Activated CD4-positive, CD25-positive, alpha-beta regulatory T cell treated with anti-CD3 and anti-CD28 coated beads, Interleukin-2, amount 50 U/mL, for 72 hours (primary cell): Measurements from ENCODE around the gene DRICH1.
"Not testable (repeated sequence)": the region's sequence is repeated elsewhere in the genome, so short reads cannot be mapped to it uniquely, and the experiment has no call there.

Experiments
- DNase-seq: peaks from one replicate; pipeline ENCODE4 v3.0.0; 2021

The DRICH1 gene

DNA sequence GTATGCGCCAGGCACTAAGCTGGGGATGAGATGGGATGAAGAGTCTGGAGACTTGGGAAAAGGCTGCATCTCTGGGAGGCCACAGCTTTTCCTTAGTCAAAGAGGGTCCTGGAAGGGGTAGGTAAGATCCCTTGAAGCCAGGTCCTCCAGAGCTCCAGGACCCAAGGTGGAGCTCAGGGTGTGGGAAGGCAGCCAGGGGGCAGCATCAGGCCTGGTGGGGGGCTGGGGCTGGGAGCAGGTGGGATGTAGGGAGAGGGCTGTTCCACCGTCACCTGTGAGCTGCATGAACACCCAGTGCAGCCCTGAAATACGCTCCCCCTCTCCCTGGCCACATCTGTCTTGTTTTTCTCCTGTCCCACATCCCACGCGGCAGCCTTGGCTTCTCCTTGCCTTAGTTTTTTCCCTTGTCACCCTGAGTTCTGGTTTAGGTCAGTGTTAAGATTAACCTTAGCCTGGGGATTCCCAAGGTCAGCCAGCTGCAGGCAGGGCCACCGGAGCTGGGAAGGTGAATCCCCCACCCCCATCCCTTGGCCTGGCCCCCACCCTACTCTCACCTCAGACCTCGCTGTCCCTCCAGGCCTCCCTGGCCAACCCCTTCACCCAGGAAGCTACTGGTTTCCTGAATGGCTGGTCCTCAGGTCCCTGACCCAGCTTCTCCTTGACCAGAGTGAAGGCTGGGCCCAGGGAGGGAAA is 34.4 kb downstream of the DRICH1 start:
- DNase-seq: not testable (repeated sequence)

DNA sequence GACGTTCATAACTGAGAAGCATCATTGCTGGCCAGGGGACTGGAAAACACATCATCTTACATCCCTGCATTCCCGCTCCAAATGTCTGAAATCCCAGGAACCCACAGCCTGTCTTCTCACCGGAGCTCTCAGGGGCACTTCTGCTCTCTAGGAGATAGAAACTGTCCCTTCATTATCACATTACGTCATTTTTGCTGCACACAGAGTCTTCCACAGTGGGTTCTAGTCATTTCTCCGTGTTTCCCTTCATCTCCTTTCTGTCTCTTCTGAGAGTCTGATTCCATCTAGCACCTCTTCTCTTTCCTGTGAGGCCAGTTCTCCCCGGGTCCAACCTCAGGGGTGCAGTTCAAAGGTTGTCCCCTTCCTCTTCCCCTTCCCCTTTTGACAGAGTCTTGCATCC is 36.2 kb downstream of the DRICH1 start:
- DNase-seq: not testable (repeated sequence)

DNA sequence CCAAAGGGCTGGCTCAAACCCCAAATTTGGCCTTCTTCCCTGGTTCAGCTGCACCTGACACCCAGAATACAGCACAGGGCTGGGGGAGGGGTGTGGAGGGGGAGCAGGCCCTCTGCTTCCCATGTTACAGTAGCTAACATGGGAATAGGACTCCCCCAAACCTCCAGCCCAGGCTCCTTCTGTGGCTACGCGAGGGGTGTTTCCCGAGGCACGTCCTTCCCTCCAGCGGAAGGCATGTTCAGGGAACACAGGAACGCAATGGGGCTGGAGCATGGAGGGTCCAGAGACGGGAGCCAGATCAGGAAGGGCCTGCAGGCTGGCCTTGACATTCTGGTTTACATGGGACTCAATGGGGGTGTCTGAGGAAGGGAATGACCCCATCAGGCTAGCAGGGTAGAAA is 40.3 kb downstream of the DRICH1 start:
- DNase-seq: no peak

DNA sequence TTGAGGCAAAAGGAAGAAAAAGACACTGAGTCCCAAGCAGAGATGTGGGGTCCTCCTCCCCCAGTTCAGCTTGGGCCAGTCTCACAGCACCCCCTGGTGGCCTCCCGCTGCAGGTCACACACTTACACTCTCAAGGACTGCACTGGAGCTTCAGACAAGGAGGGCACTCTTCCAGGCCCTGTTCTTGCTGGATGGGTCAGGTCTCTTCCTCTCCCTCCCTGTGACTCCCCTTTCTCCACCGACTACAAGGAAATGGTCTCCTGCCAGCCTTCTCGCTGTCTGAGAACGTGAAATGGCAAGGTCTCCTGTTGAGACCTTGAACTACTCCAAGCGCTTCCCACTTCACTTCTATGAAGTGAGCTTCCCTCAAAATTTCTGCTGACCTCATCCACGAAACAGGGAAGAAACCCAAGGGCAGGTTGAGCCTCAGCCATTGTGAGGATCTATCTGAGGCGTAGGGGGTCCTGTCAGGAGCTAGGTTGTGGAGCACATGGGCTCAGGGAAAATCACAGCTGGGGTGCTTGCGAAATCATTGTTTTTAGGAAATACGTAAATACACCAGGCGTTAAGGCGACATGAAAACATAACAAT is 40.8 kb downstream of the DRICH1 start:
- peak; percentile 53 for DNase-seq

DNA sequence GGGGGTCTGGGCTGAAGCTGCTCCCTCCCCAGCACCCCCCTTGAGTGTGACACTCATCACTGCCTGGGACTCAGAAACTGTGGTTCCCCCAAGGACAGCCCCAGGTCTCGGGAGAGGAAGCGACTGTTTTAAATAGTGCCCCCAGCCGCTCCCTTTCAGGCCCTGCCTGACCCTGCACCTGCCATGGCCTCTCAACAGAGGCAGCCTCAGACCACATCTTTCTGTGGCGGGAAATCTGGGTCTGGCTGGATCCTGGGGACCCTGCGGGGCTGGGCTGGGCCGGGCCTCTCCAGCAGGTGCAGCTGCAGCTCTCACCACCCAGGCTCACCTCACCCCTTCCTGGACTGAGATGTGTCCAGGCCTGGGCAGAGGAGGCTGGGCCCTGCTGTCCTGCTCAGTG is 48.3 kb downstream of the DRICH1 start:
- DNase-seq: no peak

DNA sequence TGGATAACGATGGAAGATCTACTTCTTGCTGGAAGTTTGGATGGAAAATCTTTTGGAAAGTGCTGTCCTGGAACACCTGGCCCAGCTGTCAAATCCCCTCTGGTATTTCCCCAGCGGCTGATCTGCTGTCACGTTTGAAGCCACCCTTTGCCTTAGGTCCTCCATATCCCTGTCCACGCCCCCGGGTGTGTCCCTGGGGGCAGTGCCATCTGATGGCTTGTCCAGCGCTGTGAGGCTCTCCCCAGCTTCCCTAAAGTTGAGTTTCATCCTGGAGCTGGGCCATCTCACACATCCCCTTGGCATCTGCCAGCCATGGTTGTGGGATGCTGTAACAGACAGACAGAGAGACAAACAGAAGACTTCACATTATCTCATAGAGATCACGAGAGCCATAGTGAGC is 49.0 kb downstream of the DRICH1 start:
- DNase-seq: no peak

DNA sequence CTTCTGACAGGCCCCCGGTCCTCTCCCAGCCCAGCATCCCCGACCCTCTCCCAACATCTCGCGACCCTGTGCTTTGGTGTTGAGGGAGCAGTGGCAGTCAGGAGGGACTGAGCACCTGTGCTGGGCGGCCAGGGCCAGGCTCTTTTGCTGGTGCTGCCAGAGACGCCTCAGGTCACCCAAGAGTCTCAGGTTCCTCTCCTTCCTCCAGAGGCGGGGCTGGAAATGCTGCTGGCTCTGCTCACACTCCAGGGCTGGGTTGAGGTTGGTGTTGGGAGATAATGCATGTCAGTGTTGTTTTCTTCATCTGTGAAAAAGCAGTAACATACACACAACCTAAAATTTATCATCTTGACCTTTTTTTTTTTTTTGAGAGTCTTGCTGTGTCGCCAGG is 50.9 kb downstream of the DRICH1 start:
- no peak for DNase-seq

DNA sequence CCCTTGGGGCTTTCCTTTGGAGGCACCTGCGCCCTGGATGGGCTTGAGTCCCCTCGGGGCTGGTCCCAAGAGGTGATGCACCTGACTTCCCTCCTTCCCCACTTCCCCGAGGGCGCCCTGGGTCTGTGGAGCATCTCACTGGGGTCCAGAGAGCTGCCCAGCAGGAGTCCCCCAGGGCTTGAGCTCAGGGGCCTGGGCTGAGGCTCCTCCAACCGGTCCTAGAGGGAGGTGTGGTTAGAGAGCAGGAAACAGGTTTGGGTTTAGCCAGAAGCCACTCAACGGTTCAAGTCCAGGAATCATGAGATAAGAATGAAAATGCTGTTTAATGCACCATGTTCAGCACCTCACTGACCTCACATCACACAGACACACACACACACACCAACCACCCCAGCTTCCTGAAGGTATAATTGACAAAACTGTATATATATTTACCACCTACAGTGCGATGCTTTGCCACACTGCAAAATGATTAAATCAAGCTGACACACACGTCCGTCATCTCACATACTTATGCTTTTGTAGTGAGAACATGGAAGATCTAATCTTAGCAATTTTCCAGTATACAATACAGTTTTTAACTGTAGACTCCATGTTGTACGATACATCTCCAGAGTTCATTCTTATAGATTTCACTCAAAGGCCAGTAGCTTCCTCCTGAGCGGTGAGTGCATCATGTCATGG is 51.4 kb downstream of the DRICH1 start:
- DNase-seq: no peak

DNA sequence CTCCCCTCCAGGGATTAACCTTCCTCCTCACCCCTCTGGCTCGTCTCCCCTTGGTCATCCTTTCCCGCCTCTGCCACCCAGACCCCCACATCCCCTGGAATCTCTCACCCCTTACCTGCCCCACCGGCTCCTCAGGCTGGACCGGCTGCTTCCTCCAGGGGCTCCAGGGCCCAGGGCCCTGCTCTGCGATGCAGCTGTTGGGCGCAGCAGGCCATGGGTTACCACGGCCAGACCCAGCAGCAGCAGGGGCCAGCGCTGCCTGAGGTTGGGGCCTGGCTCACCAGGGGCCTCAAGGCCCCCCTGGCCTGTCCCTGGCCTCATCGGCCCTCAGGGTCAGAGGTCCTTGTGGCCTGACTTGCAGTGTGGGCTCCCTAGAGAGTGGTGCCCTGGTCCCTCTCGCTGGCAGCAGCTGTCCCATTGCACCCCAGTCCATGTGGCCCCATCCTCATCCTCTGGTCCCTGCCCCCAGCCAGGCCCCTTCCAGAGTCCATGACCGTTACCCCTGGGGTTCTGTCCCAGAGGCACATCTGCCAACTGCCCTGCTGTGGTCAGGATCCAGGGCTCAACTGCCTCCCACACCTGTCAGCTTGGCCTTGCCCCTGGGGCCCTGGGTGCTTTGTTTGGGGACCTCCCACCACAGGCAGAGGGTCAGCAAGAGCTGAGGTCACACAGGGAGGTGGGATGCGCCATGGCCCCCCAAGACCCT is 52.1 kb downstream of the DRICH1 start, which contains the start of gene IGLL1:
Gene IGLL1 (minus strand): TSS at position 421 of the 706 bp plus-strand sequence. CDS start 100 bp downstream, at position 321.
- DNase-seq: no peak

DNA sequence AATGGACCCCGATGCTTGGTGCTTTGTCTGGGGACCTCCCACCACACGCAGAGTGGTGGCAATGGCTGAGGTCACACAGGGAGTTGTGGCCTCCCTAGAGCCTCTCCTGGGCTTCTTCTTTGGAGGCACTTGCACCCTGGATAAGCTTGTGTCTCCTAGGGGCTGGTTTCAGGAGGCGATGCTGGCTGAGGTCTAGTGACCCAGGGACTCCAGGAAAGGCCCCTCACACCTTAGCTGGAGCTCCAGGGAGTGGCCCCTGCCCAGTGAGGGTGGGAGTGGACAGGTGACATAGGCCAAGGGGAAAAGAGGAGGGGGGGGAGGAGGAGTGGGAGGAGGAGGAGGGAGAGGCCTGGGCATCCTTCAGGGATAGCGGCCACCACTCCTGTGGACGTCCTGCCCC is 52.8 kb downstream of the DRICH1 start:
- DNase-seq: no peak

DNA sequence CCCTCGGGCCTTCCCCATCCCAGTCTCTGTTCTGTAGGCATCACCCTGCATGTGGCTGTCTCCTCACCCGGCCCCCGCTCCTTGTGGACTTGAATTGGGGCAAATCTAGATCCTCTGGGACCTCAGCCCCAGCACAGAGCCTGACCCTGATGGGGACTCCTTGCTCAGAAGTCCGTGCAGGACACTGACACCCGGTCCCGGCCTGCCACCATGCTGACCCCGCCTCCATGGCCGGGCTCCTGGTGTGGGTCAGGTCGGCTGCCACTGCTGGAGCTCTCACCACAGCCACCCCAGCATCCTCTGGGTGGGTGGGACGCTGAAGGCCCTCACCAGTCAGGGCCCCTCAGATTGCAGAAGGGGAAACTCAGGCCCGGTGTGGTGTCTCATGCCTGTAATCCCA is 53.8 kb downstream of the DRICH1 start:
- DNase-seq: no peak

DNA sequence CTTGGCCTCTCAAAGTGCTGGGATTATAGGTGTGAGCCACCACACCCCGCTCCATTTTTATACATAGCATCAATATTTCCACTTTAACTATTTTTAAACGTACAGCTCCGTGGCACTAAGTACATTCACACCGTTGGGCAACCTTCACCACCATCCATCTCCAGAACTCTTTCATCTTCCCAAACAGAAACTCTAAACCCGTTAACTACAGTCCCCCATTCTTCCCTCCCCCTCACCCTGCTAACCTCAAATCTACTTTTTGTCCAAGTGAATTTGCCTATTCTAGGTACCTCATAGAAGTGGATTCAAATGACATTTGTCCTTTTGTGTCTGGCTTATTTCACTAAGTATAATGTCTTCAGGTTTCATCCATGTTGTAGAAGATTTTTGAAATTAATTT is 55.4 kb downstream of the DRICH1 start:
- no peak for DNase-seq

DNA sequence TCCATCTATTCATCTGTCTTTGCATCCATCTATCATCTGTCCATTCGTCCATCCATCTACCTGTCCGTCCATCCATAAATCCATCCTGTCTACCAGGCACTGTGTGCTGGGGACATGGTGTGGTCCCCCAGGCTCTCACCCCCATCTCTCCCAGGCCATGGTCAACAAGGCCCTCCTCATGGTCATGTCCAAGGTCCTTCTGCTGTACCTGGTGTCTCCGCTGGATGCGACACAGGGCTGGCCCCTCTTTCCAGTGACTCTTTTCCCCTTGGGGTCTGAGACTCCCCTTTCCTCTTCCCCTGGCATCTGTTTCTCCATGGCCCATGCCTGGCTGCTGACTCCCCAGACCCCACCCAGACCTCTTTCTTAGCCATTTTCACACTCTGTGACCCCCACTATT is 56.5 kb downstream of the DRICH1 start:
- no peak for DNase-seq

DNA sequence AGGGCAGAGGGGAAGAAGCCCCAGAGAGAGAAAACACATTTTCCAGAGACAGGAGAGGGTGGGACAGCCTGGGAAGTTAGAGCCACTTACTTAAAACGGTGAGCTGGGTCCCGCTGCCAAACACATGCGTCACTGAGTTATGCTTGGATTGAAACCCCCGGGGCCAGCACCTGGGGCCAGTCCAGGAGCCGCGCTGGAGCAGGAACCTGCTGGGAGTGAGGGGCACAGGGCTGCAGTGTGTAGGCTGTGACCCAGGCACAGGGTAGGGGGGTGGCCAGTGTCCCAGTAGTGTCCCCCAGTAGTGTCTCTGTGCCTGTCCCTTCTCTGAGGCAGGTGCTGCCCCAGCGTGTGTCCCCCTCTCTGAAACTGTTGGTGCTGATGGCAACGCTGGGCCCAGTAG is 57.2 kb downstream of the DRICH1 start:
- DNase-seq: no peak

DNA sequence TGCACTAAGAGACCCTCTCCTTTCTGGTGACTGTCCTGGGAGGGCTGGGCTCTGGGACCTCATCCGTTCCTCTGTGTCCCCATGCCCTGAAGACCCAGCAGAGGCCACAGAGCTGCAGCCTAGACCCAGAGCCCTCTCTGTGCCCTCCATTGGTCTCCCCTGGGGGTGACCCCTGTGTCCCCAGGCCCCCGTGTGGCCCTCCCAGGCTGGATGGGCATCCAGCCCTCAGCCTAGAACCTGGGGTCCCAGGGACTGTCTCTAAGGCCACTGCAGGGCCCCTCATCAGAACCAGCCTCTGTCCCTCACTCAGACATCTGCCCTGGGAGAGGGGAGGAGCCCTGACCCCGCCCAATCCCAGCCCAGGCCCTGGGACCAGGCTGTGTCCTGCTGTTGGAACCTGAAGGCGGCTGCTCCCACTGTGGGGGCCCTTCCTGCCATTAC is 57.7 kb downstream of the DRICH1 start:
- DNase-seq: no peak

DNA sequence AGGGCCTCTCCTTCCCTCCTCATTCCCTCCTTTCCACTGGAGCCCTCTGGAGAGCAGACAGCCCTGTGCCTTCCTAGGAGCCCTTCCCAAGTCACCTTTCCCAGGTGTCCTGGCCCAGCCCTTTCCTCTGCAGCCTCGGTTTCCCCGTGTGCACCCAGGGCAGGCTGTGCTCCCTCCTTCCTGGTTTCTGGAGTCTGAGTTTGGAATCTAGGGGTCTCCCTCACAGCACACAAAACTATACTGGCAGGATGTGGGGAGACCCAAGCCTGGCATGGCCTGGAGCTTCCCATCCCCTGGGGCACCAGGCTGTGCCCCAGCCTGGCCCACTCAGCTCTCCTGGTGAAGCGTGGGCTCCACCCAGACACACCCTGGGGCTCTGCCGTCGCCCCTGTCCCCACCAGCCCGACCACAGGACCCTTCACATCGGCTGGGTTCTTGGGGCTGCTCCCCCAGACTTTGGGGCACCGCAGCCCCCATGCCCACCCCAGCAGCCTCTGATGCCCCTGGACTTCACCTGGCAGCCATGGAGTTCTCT is 58.4 kb downstream of the DRICH1 start:
- DNase-seq: not testable (repeated sequence)

DNA sequence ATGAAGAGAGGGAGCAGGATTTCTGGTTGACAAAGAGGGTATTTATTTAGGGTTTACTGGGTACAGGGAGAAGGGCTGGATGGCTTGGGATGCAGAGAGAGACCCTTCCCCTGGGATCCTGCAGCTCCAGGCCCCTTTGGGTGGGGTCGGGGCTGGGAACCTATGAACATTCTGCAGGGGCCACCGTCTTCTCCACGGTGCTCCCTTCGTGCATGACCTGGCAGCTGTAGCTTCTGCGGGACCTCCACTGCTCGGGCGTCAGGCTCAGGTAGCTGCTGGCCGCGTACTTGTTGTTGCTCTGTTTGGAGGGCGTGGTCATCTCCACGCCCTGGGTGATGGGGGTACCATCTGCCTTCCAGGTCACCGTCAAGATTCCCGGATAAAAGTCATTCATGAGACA is 59.0 kb downstream of the DRICH1 start:
- not testable (repeated sequence) for DNase-seq

DNA sequence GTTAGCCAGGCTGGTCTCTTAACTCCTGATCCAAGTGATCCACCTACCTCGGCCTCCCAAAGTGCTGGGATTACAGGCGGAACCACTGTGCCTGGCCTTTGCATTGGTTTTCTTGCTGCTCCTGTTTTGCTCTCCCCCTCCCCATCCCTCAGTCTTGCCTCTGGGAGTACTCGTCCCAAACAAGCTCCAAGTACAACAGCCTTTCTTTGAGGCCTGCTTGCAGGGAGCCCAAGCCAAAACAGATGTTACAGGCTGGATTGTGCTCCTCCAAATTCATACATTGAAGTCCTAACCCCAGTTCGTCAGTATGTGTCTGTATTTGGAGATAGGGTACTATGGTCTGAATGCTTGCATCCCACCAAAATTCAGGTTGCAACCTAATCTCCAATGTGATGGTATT is 60.6 kb downstream of the DRICH1 start:
- DNase-seq: no peak

DNA sequence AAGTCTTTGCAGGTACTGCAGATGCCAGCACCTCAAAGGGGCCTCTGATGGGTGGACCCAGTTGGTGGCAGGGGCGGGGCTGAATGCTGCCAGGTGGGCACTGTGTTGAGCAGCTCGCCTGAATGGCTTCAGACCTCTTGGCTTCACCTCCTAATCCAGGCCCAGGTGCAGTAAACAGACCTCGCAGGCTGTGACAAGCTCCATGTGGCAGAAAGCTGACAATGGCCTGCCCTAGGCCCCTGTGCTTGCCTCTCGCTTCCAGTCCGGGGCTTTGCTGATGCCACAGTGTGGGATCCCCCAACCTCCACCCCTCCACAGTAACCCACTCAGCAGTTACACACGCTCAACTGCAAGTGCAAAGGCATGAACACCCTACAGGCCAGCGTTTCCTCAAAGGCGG is 61.4 kb downstream of the DRICH1 start:
- DNase-seq: no peak

DNA sequence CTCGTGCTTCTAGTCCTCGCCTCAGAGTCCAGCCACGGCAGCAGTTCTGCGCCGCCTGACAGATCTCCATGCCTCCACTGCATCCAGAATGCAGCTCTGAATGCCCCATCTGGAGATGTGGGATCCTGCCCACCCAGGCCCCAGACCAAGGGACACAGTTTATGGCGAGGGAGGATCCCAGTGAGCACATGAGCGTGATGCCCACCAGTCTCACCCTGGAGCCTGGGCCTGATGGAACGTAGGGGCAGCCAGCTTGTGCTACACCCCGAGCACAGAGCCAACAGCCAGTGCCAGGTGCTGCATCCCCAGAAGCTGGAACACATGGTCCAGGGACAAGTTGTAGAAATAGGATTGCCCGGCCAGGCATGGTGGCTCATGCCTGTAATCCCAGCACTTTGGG is 62.4 kb downstream of the DRICH1 start:
- DNase-seq: no peak

DNA sequence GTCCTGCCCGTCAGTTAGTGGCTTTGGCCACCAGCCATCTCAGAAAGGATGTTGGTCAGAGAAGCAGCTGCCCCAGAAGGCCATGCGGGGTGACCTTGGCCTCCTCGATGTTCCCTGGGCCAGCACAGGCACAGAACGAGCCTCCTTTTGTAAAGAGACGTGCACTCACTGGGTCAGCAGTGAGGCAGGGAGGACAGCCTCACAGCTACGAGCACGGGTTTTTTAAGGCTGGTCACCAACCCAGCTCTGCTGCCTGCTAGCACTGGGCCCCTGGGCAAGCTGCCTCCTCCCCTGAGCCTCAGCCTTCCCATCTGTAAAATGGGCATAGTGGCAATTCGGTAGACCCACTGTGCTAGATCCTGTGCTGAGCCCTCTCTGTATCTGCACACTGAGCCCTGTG is 62.8 kb downstream of the DRICH1 start:
- no peak for DNase-seq

DNA sequence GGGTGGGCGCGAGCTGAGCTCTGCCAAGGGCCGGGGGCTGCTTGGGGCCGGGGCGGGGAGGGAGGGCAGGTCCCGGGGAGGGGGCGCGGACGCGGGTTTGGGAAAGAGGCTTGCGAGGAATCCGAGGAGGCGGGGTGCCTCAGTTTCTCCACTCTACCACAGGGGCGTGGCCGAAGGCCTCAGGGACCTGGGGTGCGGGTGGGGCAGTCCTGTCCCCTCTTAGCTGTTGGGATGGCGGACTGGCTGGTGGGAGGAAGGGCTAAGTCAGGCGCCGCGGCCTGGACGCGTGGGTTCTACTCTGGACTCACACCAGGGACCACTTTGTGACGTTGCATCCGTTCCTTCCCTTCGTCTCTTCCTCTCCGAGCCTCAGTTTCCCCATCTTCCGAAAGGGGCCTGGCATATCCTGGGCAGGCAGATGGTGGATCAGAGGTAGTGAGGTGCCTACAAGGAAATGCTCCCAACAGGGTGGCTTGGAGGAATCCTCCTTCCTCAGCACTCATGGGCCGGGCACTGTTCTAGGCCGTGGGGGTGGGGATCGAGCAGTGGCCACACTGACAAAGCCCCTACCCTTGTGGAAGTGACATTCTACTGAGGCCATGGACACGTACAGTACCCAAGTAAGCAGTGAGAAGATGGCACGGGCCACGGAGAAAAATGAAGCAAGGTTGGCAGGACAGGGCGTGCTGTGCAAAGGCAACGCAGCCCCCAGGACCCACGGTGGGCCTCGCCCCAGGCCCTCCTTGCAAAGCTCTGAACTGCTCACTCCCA is 65.2 kb downstream of the DRICH1 start:
- no peak for DNase-seq
